ENCODE measurements around the gene LUZP1.

LUZP1 gene

GRCh38 chr1:23159963-23160877 is 8.4 kb downstream of the LUZP1 start:
- CTCF ChIA-PET, result interaction anchor here (1.1 to 1.7 kb wide), 6 partner anchors 10 to 65 kb away, joined by 3 to 7 read pairs (median 4); no protein-coding TSS in a partner anchor
- Histone ChIP-seq H3K27me3 (replicated peaks in 2 of 5; ENCODE audit: control insufficient read depth in 4 of 5, insufficient read depth in 5 of 5, low read length in 4 of 5) (no peaks in the 10 kb centered on the region), H3K27ac (ENCODE audit: insufficient read depth in 1 of 2, low read depth in 1 of 2, low read length in 2 of 2, poor library complexity in 1 of 2, severe bottlenecking in 2 of 2) (no peak overlapping the region), H3K4me3 (ENCODE audit: control insufficient read depth in 1 of 7, extremely low read depth in 1 of 7, insufficient read depth in 4 of 7, low read depth in 2 of 7, low read length in 6 of 7) (no peak overlapping the region), H3K4me1 (ENCODE audit: control extremely low read depth in 1 of 4, control insufficient read depth in 4 of 4, insufficient read depth in 4 of 4, low read length in 3 of 4) (peaks cover 0 to 9% (median 3%) of the 10 kb centered on the region in 4 experiments), H3K36me3 (ENCODE audit: control insufficient read depth in 4 of 4, insufficient read depth in 4 of 4, low read length in 3 of 4) (no peaks in the 10 kb centered on the region), H3K9me3 (ENCODE audit: control extremely low read depth in 1 of 5, control insufficient read depth in 4 of 5, insufficient read depth in 2 of 5, low read depth in 1 of 5, low read length in 4 of 5) (no peaks in the 10 kb centered on the region)
- POLR2A ChIA-PET, result no interaction called here
- WGBS (ENCODE audit: insufficient coverage), result no CpG with 5 or more reads among the region's 5 CpGs
- no peak for DNase-seq

- POLR2A ChIA-PET, result no interaction called here
Observed at GRCh38 chr1:23156940-23157339, 11.7 kb downstream of the LUZP1 start.

DNA sequence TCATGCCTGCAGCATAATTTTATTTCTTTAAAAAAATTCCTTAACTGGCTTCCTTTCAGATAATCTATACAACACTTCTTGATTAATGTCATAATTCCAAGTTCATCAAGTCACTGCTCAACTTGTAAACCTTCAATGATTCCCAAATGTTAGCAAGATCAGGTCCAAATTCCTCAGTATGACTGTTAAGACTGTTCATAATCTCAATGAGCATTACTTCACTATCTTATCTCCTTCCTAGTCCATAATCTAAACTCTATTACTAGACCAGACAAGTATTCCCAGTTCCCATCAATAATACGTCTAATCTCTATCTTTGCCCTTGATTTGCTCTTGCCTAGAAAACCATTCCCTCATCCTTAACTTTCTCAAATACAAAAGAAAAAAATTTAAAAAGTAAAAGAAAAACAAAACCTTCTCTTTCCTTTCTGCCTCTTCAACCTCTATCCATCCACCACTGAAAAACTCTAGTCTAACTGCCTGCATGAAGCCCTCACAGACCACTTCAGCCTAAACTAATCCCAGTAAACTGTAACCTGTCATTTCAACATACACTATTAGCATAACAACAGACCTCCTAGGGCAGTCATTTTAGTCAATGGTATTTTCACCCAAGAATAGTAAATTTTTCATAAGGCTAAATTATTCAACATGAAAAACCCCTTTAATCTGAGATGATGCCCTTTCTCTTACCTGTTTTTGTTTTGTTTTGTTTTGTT is 15.5 kb downstream of the LUZP1 start:
- no peaks in the 10 kb centered on the region for H3K27me3 ChIP-seq (replicated peaks in 2 of 5; ENCODE audit: control insufficient read depth in 4 of 5, insufficient read depth in 5 of 5, low read length in 4 of 5)
- ChIA-PET CTCF (no interaction called here), POLR2A (no interaction called here)
- H3K9me3 ChIP-seq (ENCODE audit: control extremely low read depth in 1 of 5, control insufficient read depth in 4 of 5, insufficient read depth in 2 of 5, low read depth in 1 of 5, low read length in 4 of 5), result no peaks in the 10 kb centered on the region
- H3K27ac ChIP-seq (ENCODE audit: insufficient read depth in 1 of 2, low read depth in 1 of 2, low read length in 2 of 2, poor library complexity in 1 of 2, severe bottlenecking in 2 of 2), result no peak overlapping the region
- no peak for DNase-seq
- H3K4me1 ChIP-seq (ENCODE audit: control extremely low read depth in 1 of 4, control insufficient read depth in 4 of 4, insufficient read depth in 4 of 4, low read length in 3 of 4), result peaks cover 0 to 9% (median 1%) of the 10 kb centered on the region in 4 experiments
- H3K4me3 ChIP-seq (ENCODE audit: control insufficient read depth in 1 of 7, extremely low read depth in 1 of 7, insufficient read depth in 4 of 7, low read depth in 2 of 7, low read length in 6 of 7), result no peak overlapping the region
- 100% methylated on average over 1 of the region's 1 CpG for WGBS (ENCODE audit: insufficient coverage)
- no peaks in the 10 kb centered on the region for H3K36me3 ChIP-seq (ENCODE audit: control insufficient read depth in 4 of 4, insufficient read depth in 4 of 4, low read length in 3 of 4)

More at GRCh38 chr1:23156940-23157339, 11.7 kb downstream of the LUZP1 start:
- no peaks in the 10 kb centered on the region for H3K36me3 ChIP-seq (ENCODE audit: control insufficient read depth in 4 of 4, insufficient read depth in 4 of 4, low read length in 3 of 4)
- H3K27ac ChIP-seq (ENCODE audit: insufficient read depth in 1 of 2, low read depth in 1 of 2, low read length in 2 of 2, poor library complexity in 1 of 2, severe bottlenecking in 2 of 2), result no peak overlapping the region
- H3K4me3 ChIP-seq (ENCODE audit: control insufficient read depth in 1 of 7, extremely low read depth in 1 of 7, insufficient read depth in 4 of 7, low read depth in 2 of 7, low read length in 6 of 7), result no peak overlapping the region
- no peaks in the 10 kb centered on the region for H3K27me3 ChIP-seq (replicated peaks in 2 of 5; ENCODE audit: control insufficient read depth in 4 of 5, insufficient read depth in 5 of 5, low read length in 4 of 5)
- CTCF ChIA-PET, result no interaction called here
- H3K4me1 ChIP-seq (ENCODE audit: control extremely low read depth in 1 of 4, control insufficient read depth in 4 of 4, insufficient read depth in 4 of 4, low read length in 3 of 4), result peaks cover 0 to 5% (median 0%) of the 10 kb centered on the region in 4 experiments
- WGBS (ENCODE audit: insufficient coverage), result 100% methylated on average over 1 of the region's 4 CpGs
- H3K9me3 ChIP-seq (ENCODE audit: control extremely low read depth in 1 of 5, control insufficient read depth in 4 of 5, insufficient read depth in 2 of 5, low read depth in 1 of 5, low read length in 4 of 5), result no peaks in the 10 kb centered on the region
- no peak for DNase-seq

- ChIA-PET CTCF (interaction anchor here (0.9 to 1.7 kb wide), 3 partner anchors 11 to 28 kb away, joined by 3 to 5 read pairs (median 3); no protein-coding TSS in a partner anchor), POLR2A (interaction anchor here (0.9 kb wide), 1 partner anchor 10 kb away, joined by 3 read pairs; no protein-coding TSS in a partner anchor)
- Histone ChIP-seq H3K27ac (ENCODE audit: insufficient read depth in 1 of 2, low read depth in 1 of 2, low read length in 2 of 2, poor library complexity in 1 of 2, severe bottlenecking in 2 of 2) (no peak overlapping the region), H3K4me1 (ENCODE audit: control extremely low read depth in 1 of 4, control insufficient read depth in 4 of 4, insufficient read depth in 4 of 4, low read length in 3 of 4) (peaks cover 0 to 4% (median 1%) of the 10 kb centered on the region in 4 experiments), H3K36me3 (ENCODE audit: control insufficient read depth in 4 of 4, insufficient read depth in 4 of 4, low read length in 3 of 4) (no peaks in the 10 kb centered on the region), H3K27me3 (replicated peaks in 2 of 5; ENCODE audit: control insufficient read depth in 4 of 5, insufficient read depth in 5 of 5, low read length in 4 of 5) (no peaks in the 10 kb centered on the region), H3K4me3 (ENCODE audit: control insufficient read depth in 1 of 7, extremely low read depth in 1 of 7, insufficient read depth in 4 of 7, low read depth in 2 of 7, low read length in 6 of 7) (no peak overlapping the region), H3K9me3 (ENCODE audit: control extremely low read depth in 1 of 5, control insufficient read depth in 4 of 5, insufficient read depth in 2 of 5, low read depth in 1 of 5, low read length in 4 of 5) (no peaks in the 10 kb centered on the region)
- WGBS (ENCODE audit: insufficient coverage), result 100% methylated on average over 4 of the region's 5 CpGs
- no peak for DNase-seq
Observed at GRCh38 chr1:23150742-23151141, 17.9 kb downstream of the LUZP1 start.

DNA sequence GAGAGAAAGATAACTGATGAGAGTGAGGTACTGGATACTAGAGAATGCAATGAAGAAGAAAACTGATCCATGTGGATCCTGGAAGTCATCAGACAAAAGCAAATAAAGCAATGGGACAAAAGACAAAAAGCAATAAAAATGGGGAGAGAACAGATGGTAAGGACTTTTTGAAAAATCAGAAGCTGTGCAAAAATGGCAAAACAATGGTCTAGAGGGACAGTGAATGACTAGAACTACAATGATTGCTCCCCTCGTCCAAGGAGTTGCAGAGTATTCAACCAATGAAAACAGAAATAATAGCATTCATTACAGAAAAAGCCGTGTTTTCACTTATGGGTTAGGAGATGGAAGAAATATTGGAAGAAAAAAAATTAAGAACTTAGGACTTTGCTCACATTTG is 18.5 kb downstream of the LUZP1 start:
- POLR2A ChIA-PET, result no interaction called here
- WGBS (ENCODE audit: insufficient coverage), result no CpG with 5 or more reads among the region's 2 CpGs

DNA sequence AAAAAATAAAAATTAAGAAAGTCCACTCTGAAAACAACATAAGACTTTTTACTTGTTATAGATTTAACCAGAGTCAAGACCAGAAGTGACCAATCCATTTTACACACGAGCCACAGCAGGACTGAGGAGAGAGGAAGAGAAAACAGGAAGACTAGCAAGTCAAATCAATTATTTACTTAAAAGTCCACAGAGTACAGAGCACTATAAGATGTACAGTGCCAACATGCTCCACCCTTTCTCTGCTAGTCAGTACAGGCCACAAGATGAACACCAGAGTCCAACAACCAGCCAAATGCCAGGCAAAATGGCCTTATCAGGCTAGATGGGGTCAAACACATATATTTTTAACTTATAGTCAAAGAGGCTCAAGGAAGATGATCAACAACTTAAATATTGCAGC is 19.5 kb downstream of the LUZP1 start:
- ChIA-PET POLR2A (no interaction called here), CTCF (no interaction called here)
- no peak overlapping the region for H3K27ac ChIP-seq (ENCODE audit: insufficient read depth in 1 of 2, low read depth in 1 of 2, low read length in 2 of 2, poor library complexity in 1 of 2, severe bottlenecking in 2 of 2)
- peaks cover 0 to 4% (median 1%) of the 10 kb centered on the region in 4 experiments for H3K4me1 ChIP-seq (ENCODE audit: control extremely low read depth in 1 of 4, control insufficient read depth in 4 of 4, insufficient read depth in 4 of 4, low read length in 3 of 4)
- H3K9me3 ChIP-seq (ENCODE audit: control extremely low read depth in 1 of 5, control insufficient read depth in 4 of 5, insufficient read depth in 2 of 5, low read depth in 1 of 5, low read length in 4 of 5), result no peaks in the 10 kb centered on the region
- no peaks in the 10 kb centered on the region for H3K36me3 ChIP-seq (ENCODE audit: control insufficient read depth in 4 of 4, insufficient read depth in 4 of 4, low read length in 3 of 4)
- no peak for DNase-seq
- H3K4me3 ChIP-seq (ENCODE audit: control insufficient read depth in 1 of 7, extremely low read depth in 1 of 7, insufficient read depth in 4 of 7, low read depth in 2 of 7, low read length in 6 of 7), result no peak overlapping the region
- no peaks in the 10 kb centered on the region for H3K27me3 ChIP-seq (replicated peaks in 2 of 5; ENCODE audit: control insufficient read depth in 4 of 5, insufficient read depth in 5 of 5, low read length in 4 of 5)
- WGBS (ENCODE audit: insufficient coverage), result no CpG with 5 or more reads among the region's 1 CpG

More for the DNA sequence above, 18.5 kb downstream of the LUZP1 start:
- Histone ChIP-seq H3K27me3 (replicated peaks in 2 of 5; ENCODE audit: control insufficient read depth in 4 of 5, insufficient read depth in 5 of 5, low read length in 4 of 5) (no peaks in the 10 kb centered on the region), H3K27ac (ENCODE audit: insufficient read depth in 1 of 2, low read depth in 1 of 2, low read length in 2 of 2, poor library complexity in 1 of 2, severe bottlenecking in 2 of 2) (no peak overlapping the region), H3K9me3 (ENCODE audit: control extremely low read depth in 1 of 5, control insufficient read depth in 4 of 5, insufficient read depth in 2 of 5, low read depth in 1 of 5, low read length in 4 of 5) (no peaks in the 10 kb centered on the region), H3K4me1 (ENCODE audit: control extremely low read depth in 1 of 4, control insufficient read depth in 4 of 4, insufficient read depth in 4 of 4, low read length in 3 of 4) (peaks cover 0 to 4% (median 1%) of the 10 kb centered on the region in 4 experiments), H3K36me3 (ENCODE audit: control insufficient read depth in 4 of 4, insufficient read depth in 4 of 4, low read length in 3 of 4) (no peaks in the 10 kb centered on the region), H3K4me3 (ENCODE audit: control insufficient read depth in 1 of 7, extremely low read depth in 1 of 7, insufficient read depth in 4 of 7, low read depth in 2 of 7, low read length in 6 of 7) (no peak overlapping the region)
- DNase-seq, result no peak
- CTCF ChIA-PET, result interaction anchor here (1.4 to 1.7 kb wide), 2 partner anchors 17 to 28 kb away, joined by 3 to 5 read pairs; no protein-coding TSS in a partner anchor

Data from common myeloid progenitor, CD34-positive (primary cell).